Esophagus squamous epithelium (tissue), 4 donors: ENCODE measurements around the gene BEND6.

ENCODE experiments used
- CTCF ChIP-seq, 6 experiments: fragments of 450-650 bp in 4 of 6; fragments of 200-600 bp in 2 of 6; sonication (generic) in 2 of 6; IDR thresholded peaks; one replicate each; pipeline ENCODE4 v1.5.1; 2016 to 2019; ENCODE audit warnings: antibody characterized with exemption in 6 of 6, mild to moderate bottlenecking in 4 of 6, moderate library complexity in 4 of 6
- POLR2A ChIP-seq, 4 donors: fragments of 450-650 bp; IDR thresholded peaks; one replicate each; pipeline ENCODE4 v1.6.1; 2017; ENCODE audit warnings: antibody characterized with exemption in 4 of 4, mild to moderate bottlenecking in 4 of 4, moderate library complexity in 3 of 4

- no peak for TF ChIP-seq CTCF (IDR thresholded peaks at IDR 0.05)
- no peak for TF ChIP-seq POLR2A (IDR thresholded peaks at IDR 0.05)
Measured at GRCh38 chr6:56930846-56931245, 24.1 kb upstream of the BEND6 start.
